EH (cell line): ENCODE results near the gene SPATA13.
"Not testable (repeated sequence)": the region's sequence is repeated elsewhere in the genome, so short reads cannot be mapped to it uniquely, and the experiment has no call there.

Experiments used
- DNase-seq: peaks from one replicate; pipeline ENCODE4 v3.0.0-alpha.2; 2015; ENCODE audit warnings: low read depth

Gene SPATA13

GRCh38 chr13:24280720-24281119 lies 120.2 kb downstream of the SPATA13 start:
- DNase-seq: no peak

GRCh38 chr13:24281188-24282008 lies 120.9 kb downstream of the SPATA13 start:
- no peak for DNase-seq

GRCh38 chr13:24282256-24282655 lies 121.7 kb downstream of the SPATA13 start:
- DNase-seq: no peak

- no peak for DNase-seq
These were observed 124.5 kb downstream of the SPATA13 start for GRCh38 chr13:24284889-24285565.

- DNase-seq: no peak
These were observed 126.1 kb downstream of the SPATA13 start for GRCh38 chr13:24286624-24287023.

GRCh38 chr13:24287748-24288287 lies 127.3 kb downstream of the SPATA13 start:
- no peak for DNase-seq

- peak; percentile 83 for DNase-seq
These were observed 128.3 kb downstream of the SPATA13 start for GRCh38 chr13:24288870-24289269.

GRCh38 chr13:24290280-24290932 lies 129.9 kb downstream of the SPATA13 start:
- no peak for DNase-seq

GRCh38 chr13:24292481-24292880 lies 132.0 kb downstream of the SPATA13 start:
- no peak for DNase-seq

GRCh38 chr13:24293746-24294145 lies 133.2 kb downstream of the SPATA13 start:
- no peak for DNase-seq

GRCh38 chr13:24299488-24300114 lies 139.1 kb downstream of the SPATA13 start:
- DNase-seq: no peak

GRCh38 chr13:24301434-24301833 lies 140.9 kb downstream of the SPATA13 start:
- DNase-seq: no peak

- DNase-seq: no peak
These were observed 141.4 kb downstream of the SPATA13 start for GRCh38 chr13:24301911-24302310.

- DNase-seq: no peak
These were observed 144.1 kb downstream of the SPATA13 start for GRCh38 chr13:24304620-24305019.

GRCh38 chr13:24306632-24307031 lies 146.1 kb downstream of the SPATA13 start:
- DNase-seq: peak; percentile 78

GRCh38 chr13:24307211-24308067 lies 146.9 kb downstream of the SPATA13 start:
- no peak for DNase-seq

GRCh38 chr13:24308068-24308445 lies 147.5 kb downstream of the SPATA13 start:
- DNase-seq: no peak

- DNase-seq: no peak
These were observed 148.0 kb downstream of the SPATA13 start for GRCh38 chr13:24308488-24309020.

- not testable (repeated sequence) for DNase-seq
These were observed 148.8 kb downstream of the SPATA13 start, which contains the start of gene C1QTNF9 for GRCh38 chr13:24309300-24309699. TSS of gene C1QTNF9 (plus strand) at chr13:24309580. CDS start at chr13:24316004, 6,424 bp downstream.

- peak; percentile 38 for DNase-seq
These were observed 152.9 kb downstream of the SPATA13 start for GRCh38 chr13:24313439-24313838.

GRCh38 chr13:24317835-24318234 lies 157.3 kb downstream of the SPATA13 start:
- not testable (repeated sequence) for DNase-seq
